ENCODE data around the gene KLHL1. TPM values are rescaled to one million over a fixed set of nuclear protein-coding genes. Genes with fewer than 3 reads are reported as not detected.

Gene KLHL1
- total RNA-seq, 1 experiment from 2014 or later = not detected

- H3K4me3 ChIP-seq (replicated peaks in 1 of 2; ENCODE audit: low read depth in 1 of 2, low read length in 2 of 2) = no peak overlapping the region
- H3K9ac ChIP-seq (ENCODE audit: low read length) = no peak overlapping the region
- no peak overlapping the region for H3K27ac ChIP-seq (ENCODE audit: low read depth, low read length)
- ChIA-PET CTCF (no interaction called here), RAD21 (ENCODE audit: low non-redundant PET in 1 of 2, low total read pairs in 2 of 2, uncharacterized antibody in 2 of 2, unreplicated experiment in 2 of 2) (no interaction called here), POLR2A (no interaction called here)
- no peak overlapping the region for H3K4me2 ChIP-seq (ENCODE audit: low read length)
- H3K9me3 ChIP-seq (ENCODE audit: control insufficient read depth in 1 of 2, insufficient read depth in 1 of 2, low read depth in 1 of 2, low read length in 2 of 2) = peaks cover 0 to 3% of the 10 kb centered on the region in 2 experiments; a peak in 1 of 4 replicates
- H2AFZ ChIP-seq (ENCODE audit: low read depth, low read length, poor library complexity, severe bottlenecking) = no peak overlapping the region
- BruUV-seq (replicated peaks) = no TSS peak
- no peaks in the 10 kb centered on the region for H3K4me1 ChIP-seq (ENCODE audit: control insufficient read depth in 1 of 2, insufficient read depth in 2 of 2, low read length in 2 of 2)
- DNase-seq (ENCODE audit: low read depth, low spot score) (no peak), ATAC-seq (no peak)
- intact Hi-C loops (cut with micrococcal nuclease) = no loop called here
- H3K27me3 ChIP-seq (ENCODE audit: insufficient read depth, low read length) = no peaks in the 10 kb centered on the region
- H3K36me3 ChIP-seq (ENCODE audit: control insufficient read depth in 1 of 2, insufficient read depth in 2 of 2, low read length in 2 of 2) = no peaks in the 10 kb centered on the region
- no peaks in the 10 kb centered on the region for H3K9me2 ChIP-seq (ENCODE audit: insufficient read depth)
- no peaks in the 10 kb centered on the region for H4K20me1 ChIP-seq (ENCODE audit: insufficient read depth)
- TF ChIP-seq EZH2phosphoT487 (IDR thresholded peaks at IDR 0.05; ENCODE audit: borderline replicate concordance) (no peak), POLR2AphosphoS5 (IDR thresholded peaks at IDR 0.05; ENCODE audit: low read depth, low read length) (no peak), SP1 (IDR thresholded peaks at IDR 0.05; ENCODE audit: low read depth) (no peak), SRF (IDR thresholded peaks at IDR 0.05; ENCODE audit: low read depth) (no peak), RAD21 (IDR thresholded peaks at IDR 0.05; ENCODE audit: low read depth) (no peak), EGR1 (IDR thresholded peaks at IDR 0.05; ENCODE audit: low read depth) (no peak), JUND (IDR thresholded peaks at IDR 0.05) (no peak), ZNF274 (IDR thresholded peaks at IDR 0.05; ENCODE audit: low read depth, low read length) (no peak), ATF3 (IDR thresholded peaks at IDR 0.05) (no peak)
- TF ChIP-seq, protein P1, sequence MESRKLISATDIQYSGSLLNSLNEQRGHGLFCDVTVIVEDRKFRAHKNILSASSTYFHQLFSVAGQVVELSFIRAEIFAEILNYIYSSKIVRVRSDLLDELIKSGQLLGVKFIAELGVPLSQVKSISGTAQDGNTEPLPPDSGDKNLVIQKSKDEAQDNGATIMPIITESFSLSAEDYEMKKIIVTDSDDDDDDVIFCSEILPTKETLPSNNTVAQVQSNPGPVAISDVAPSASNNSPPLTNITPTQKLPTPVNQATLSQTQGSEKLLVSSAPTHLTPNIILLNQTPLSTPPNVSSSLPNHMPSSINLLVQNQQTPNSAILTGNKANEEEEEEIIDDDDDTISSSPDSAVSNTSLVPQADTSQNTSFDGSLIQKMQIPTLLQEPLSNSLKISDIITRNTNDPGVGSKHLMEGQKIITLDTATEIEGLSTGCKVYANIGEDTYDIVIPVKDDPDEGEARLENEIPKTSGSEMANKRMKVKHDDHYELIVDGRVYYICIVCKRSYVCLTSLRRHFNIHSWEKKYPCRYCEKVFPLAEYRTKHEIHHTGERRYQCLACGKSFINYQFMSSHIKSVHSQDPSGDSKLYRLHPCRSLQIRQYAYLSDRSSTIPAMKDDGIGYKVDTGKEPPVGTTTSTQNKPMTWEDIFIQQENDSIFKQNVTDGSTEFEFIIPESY (IDR thresholded peaks at IDR 0.05; ENCODE audit: extremely low read depth, insufficient replicate concordance, low read length) = no peak
- no peaks in the 10 kb centered on the region for H3K79me2 ChIP-seq (ENCODE audit: insufficient read depth, low read length)
These were observed 84.7 kb downstream of the KLHL1 start for GRCh38 chr13:70023516-70023915.

Measured in HCT116 (cell line).